Left lung (tissue), 10 donors: ENCODE results near the gene TYMP. TPM values are rescaled to one million over a fixed set of nuclear protein-coding genes. Genes with fewer than 3 reads are reported as not detected.

Experiments used
- ATAC-seq: fragments of 200-7000 bp; cut with Tn5 transposase; one replicate; pipeline ENCODE4 v1.9.1; 2020; ENCODE audit warnings: moderate library complexity
- DNase-seq, 4 donors: peaks; one replicate each; pipeline ENCODE4 v3.0.0-alpha.2; 2013 to 2020
- H3K27ac ChIP-seq, 2 donors: fragments of 200-600 bp; sonication (generic) in 1 of 2; one replicate each; pipeline versions ENCODE4 v1.5.0 to v1.8.0; 2020 to 2021
- H3K27me3 ChIP-seq, 2 donors: fragments of 200-600 bp; sonication (generic) in 1 of 2; one replicate each; pipeline versions ENCODE4 v1.5.0 to v1.8.0; 2020 to 2021
- H3K36me3 ChIP-seq, 2 donors: fragments of 200-600 bp; sonication (generic) in 1 of 2; one replicate each; pipeline versions ENCODE4 v1.5.0 to v1.8.0; 2020 to 2021
- H3K4me1 ChIP-seq, 2 donors: fragments of 200-600 bp; one replicate each; pipeline ENCODE4 v1.8.0; 2021
- H3K4me3 ChIP-seq, 2 donors: fragments of 200-600 bp; sonication (generic) in 1 of 2; one replicate each; pipeline versions ENCODE4 v1.5.0 to v1.8.0; 2020 to 2021; ENCODE audit warnings: mild to moderate bottlenecking in 1 of 2
- H3K9me3 ChIP-seq, 2 donors: fragments of 200-600 bp; sonication (generic) in 1 of 2; one replicate each; pipeline versions ENCODE4 v1.5.0 to v1.8.0; 2020 to 2021
- CTCF ChIP-seq, 2 donors: fragments of 200-600 bp; sonication (generic) in 1 of 2; IDR thresholded peaks; one replicate each; pipeline versions ENCODE4 v1.5.0 to v1.8.0; 2021; ENCODE audit warnings: antibody characterized with exemption in 2 of 2
- intact Hi-C, 2 donors: fragments of 100-400 bp; cut with DNase I; formaldehyde crosslinking; loops; one replicate each; pipeline versions ENCODE4 v1.11.2 to v1.14.2; 2022
- polyA plus RNA-seq, 6 donors: library from polyadenylated mRNA; unstranded; fragments of 120-200 nt; gene quantifications; one replicate each; pipeline ENCODE4 v1.2.1, GENCODE V29; 2013; ENCODE audit not compliant: insufficient read length in 6 of 6
- total RNA-seq, 2 donors: library from RNA; stranded (reverse); fragmentation: NEBNext Ultra II Directional; extraction: Animal tissue kit (Norgen Biotek cat#: 25700); gene quantifications; one replicate each; pipeline ENCODE4 v1.2.1, GENCODE V29; 2021
- donor health status: DM: no; HTN: yes; CAD: no.
- donor health status: DM: no; HTN: no; CAD: no.

TYMP gene
- total and polyA plus RNA-seq, 8 donors = 2.6 to 256 (median 3.7) TPM

GRCh38 chr22:50530580-50530876 lies 716 bp upstream of the TYMP start:
- no peaks in the 10 kb centered on the region for H3K27me3 ChIP-seq
- peak overlapping the region; percentile 71 to 85 for H3K4me3 ChIP-seq
- H3K9me3 ChIP-seq = no peaks in the 10 kb centered on the region
- H3K27ac ChIP-seq = peak overlapping the region; percentile 99
- ATAC-seq = peak; percentile 0
- peaks cover 0 to 20% of the 10 kb centered on the region in 2 donors for H3K36me3 ChIP-seq
- no peak for TF ChIP-seq CTCF (IDR thresholded peaks at IDR 0.05)
- peaks cover 6 to 66% of the 10 kb centered on the region in 2 donors for H3K4me1 ChIP-seq
- DNase-seq = no peak
- intact Hi-C loops = no loop called here

- Histone ChIP-seq H3K27me3 (no peaks in the 10 kb centered on the region), H3K4me1 (peaks cover 12 to 63% of the 10 kb centered on the region in 2 donors), H3K4me3 (peak overlapping the region; percentile 71 to 85), H3K9me3 (no peaks in the 10 kb centered on the region), H3K36me3 (peaks cover 0 to 20% of the 10 kb centered on the region in 2 donors), H3K27ac (peak overlapping the region; percentile 99)
- no peak for TF ChIP-seq CTCF (IDR thresholded peaks at IDR 0.05)
- no peak for DNase-seq
- intact Hi-C loops = no loop called here
- no peak for ATAC-seq
Observed at GRCh38 chr22:50529416-50529896, 356 bp downstream of the TYMP start.

- H3K27me3 ChIP-seq = no peaks in the 10 kb centered on the region
- no peak for ATAC-seq
- H3K27ac ChIP-seq = peak overlapping the region; percentile 99
- no peak for TF ChIP-seq CTCF (IDR thresholded peaks at IDR 0.05)
- H3K36me3 ChIP-seq = peaks cover 0 to 25% of the 10 kb centered on the region in 2 donors
- H3K4me1 ChIP-seq = peaks cover 18 to 63% of the 10 kb centered on the region in 2 donors
- peak in 2 of 4 donors; percentile 55 to 83 for DNase-seq
- peak overlapping the region; percentile 71 to 85 for H3K4me3 ChIP-seq
- intact Hi-C loops = no loop called here
- H3K9me3 ChIP-seq = no peaks in the 10 kb centered on the region
Observed at GRCh38 chr22:50528682-50529415, 963 bp downstream of the TYMP start.

GRCh38 chr22:50527921-50528681 lies 1.7 kb downstream of the TYMP start:
- intact Hi-C loops = no loop called here
- peak overlapping the region; percentile 99 for H3K27ac ChIP-seq

More at GRCh38 chr22:50527921-50528681, 1.7 kb downstream of the TYMP start:
- Histone ChIP-seq H3K36me3 (peaks cover 0 to 33% of the 10 kb centered on the region in 2 donors), H3K27me3 (no peaks in the 10 kb centered on the region), H3K4me1 (peaks cover 19 to 58% of the 10 kb centered on the region in 2 donors), H3K4me3 (peak overlapping the region in 1 of 2 donors; percentile 85), H3K9me3 (no peaks in the 10 kb centered on the region)
- DNase-seq (peak in 2 of 4 donors; percentile 38 to 49), ATAC-seq (no peak)
- no peak for TF ChIP-seq CTCF (IDR thresholded peaks at IDR 0.05)
